DMS114 treated with DMSO at 0.1 percent for 48 hours (cell line): ENCODE measurements around the gene CEP78.
A peak's percentile ranks its signal among the peaks of the same experiment; 100 is the strongest.

ENCODE experiments used
- DNase-seq: peaks from one replicate; lab custom pipeline; 2025; ENCODE audit not compliant: unreplicated experiment; lab: John Stamatoyannopoulos, UW

Gene CEP78

GRCh38 chr9:78286125-78286524 is 50.2 kb downstream of the CEP78 start:
- no peak for DNase-seq

- DNase-seq = no peak
These were observed 51.1 kb downstream of the CEP78 start for GRCh38 chr9:78286946-78287388.

DNA sequence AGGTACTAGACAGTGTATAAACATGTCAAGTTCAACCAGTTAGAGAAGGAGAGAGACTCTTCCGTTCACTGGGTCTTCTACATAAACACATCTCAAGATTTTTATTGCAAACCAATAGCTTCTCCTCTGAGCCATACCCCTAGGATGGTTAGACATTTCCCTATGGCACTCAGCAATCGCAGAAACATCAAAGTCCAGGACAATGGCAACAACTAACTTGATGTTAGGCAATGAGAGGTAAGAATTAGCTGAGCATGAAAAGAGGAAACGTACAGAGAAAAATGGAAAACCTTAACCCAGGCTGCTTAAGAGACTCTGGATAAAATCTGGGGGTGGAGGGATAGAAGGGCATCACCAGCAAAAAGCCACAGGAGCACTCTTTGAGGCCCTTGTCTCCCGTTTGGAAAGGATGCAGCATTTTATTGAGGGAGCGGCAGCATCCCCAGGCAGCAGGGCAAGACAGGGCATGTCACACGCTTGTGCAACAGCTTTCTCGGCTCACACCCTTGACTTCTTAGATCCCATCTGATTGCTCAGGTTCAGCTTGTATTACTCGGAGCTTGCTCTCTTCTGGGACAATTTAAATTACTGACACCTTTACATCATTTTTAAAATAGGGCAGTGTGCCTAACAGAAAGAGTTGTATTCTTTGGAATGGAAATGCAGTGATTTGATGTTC is 52.5 kb downstream of the CEP78 start:
- no peak for DNase-seq

- no peak for DNase-seq
These were observed 53.6 kb downstream of the CEP78 start for GRCh38 chr9:78289474-78289873.

GRCh38 chr9:78291240-78291925 is 55.5 kb downstream of the CEP78 start:
- DNase-seq = no peak

GRCh38 chr9:78292026-78292425 is 56.2 kb downstream of the CEP78 start:
- no peak for DNase-seq

- DNase-seq = no peak
These were observed 57.0 kb downstream of the CEP78 start for GRCh38 chr9:78292716-78293497.

GRCh38 chr9:78294290-78295176 is 58.7 kb downstream of the CEP78 start:
- DNase-seq = no peak

DNA sequence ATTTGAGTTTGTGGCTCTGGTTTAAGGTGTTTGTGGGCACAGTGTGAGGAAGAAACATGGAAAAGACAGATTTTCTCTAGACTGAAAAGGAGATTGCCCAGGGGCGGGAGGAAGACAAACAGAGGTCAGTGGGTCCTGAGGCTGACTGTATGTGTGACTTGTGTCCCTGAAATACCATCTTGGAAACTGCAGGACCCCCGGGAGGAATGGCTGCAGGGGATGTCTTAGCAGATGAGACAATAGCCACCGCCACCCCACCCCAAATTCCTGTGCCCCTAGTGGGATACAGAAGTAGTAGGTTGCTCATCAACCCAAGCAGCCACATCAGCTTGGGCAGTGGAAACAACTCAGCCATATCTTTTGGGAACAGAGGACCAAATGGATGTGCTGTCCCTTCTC is 59.3 kb downstream of the CEP78 start:
- DNase-seq = no peak

DNA sequence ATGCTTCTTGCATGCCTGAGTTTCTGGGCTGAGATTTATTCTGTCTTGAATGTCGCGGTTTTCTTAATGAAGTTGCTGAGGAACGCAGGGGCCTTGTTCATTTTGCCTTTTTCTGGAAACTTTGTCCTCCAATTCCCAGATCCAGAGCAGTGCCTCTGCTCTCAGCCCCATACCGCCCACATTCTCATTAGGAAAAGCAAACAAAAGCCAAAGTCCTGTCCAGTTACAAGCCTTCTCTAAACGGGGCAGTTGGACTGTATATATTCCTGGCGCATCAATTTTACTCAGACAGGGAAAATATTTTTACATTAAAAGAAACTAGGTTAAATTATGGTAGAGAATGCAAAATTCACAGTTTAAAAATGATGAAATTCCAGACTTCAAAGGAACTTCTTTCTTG is 59.9 kb downstream of the CEP78 start:
- DNase-seq = no peak

GRCh38 chr9:78296201-78296892 is 60.5 kb downstream of the CEP78 start:
- DNase-seq = peak; percentile 8

DNA sequence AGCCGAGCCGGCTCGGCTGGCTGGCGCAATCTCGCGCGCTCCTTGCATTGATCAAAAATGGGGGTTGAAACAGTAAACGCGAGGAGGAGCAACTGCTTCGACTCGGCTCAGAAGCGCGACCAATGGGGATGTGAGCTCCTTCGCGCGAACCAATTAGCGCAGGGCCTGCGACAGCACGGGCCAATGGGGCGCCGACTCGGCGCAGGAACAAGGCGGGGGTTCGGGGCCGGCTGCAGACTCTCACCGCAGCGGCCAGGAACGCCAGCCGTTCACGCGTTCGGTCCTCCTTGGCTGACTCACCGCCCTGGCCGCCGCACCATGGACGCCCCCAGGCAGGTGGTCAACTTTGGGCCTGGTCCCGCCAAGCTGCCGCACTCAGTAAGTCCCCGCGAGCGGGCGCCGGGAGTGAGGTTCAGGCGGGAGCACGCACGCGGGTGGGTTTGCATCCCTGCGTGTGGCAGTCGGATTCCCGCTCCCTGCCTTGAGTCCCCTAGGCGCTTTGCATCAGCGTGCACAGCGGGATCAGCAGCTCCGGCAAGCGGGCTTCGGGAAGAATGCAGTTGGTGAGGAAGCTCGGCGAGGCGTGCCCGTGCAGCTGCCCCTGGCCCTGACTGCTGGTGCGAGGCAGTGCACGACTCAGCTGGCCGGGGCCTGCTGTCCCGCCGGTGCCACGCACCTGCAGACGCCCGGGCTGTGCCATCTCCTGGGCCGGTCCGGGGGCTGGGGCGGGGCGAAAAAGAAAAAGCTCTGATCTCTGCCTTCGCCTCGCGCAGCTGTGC is 61.2 kb downstream of the CEP78 start, which contains the start of gene PSAT1:
Gene PSAT1 (plus strand): TSS at position 233 of the 779 bp plus-strand sequence. CDS start 86 bp downstream, at position 319.
- DNase-seq = peak; percentile 71

DNA sequence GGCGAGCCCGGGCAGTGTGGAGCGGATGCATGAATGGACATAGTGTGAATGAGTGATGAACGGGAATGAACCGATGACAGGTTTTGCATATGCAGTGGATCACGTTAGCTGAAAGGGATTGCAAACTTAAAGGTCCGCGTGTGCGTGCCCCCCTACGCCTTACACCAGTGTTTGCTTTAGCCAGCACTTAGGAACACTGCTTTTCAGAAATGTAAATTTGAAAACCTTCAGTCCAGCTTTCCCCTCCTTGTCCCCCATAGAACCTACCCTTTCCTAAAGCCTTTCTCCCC is 61.7 kb downstream of the CEP78 start:
- DNase-seq = no peak

GRCh38 chr9:78298046-78298765 is 62.3 kb downstream of the CEP78 start:
- no peak for DNase-seq

DNA sequence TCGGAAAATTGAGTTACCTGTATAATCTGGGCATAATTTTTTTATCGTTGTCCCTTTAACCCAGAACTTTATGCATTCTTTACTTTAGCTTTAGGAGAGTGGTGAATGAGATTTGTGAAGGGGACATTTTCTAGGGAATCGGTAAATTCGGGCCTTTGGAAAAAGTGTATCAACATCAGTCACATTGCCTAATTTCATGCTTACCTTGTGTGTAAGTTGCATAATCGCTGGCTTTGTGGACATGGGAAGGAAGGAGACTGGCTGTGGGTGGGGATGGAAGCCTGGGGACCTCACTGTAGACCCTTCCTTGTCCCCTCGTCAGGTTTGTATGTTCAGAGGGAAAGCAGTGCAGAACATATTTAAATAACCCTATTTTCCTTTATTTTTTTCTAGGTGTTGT is 64.3 kb downstream of the CEP78 start:
- no peak for DNase-seq

DNA sequence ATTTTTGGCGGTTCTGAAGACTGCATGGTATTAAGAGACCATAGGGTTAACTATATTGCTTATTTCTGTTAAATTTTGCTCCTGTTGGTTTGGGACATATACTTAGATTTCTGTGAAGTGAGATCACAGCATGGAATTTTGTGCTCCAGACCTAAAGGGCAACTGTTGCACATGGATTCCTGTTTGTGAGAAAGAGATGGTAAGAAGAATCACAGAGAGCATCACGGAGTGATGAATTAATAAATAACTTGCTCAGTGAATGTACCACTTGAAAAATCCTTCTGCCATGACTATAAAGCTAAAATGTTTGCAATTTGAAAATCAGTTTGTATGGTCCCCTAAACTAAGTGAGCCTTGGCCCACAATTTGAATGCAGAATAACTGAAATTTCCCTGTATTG is 65.6 kb downstream of the CEP78 start:
- DNase-seq = no peak

DNA sequence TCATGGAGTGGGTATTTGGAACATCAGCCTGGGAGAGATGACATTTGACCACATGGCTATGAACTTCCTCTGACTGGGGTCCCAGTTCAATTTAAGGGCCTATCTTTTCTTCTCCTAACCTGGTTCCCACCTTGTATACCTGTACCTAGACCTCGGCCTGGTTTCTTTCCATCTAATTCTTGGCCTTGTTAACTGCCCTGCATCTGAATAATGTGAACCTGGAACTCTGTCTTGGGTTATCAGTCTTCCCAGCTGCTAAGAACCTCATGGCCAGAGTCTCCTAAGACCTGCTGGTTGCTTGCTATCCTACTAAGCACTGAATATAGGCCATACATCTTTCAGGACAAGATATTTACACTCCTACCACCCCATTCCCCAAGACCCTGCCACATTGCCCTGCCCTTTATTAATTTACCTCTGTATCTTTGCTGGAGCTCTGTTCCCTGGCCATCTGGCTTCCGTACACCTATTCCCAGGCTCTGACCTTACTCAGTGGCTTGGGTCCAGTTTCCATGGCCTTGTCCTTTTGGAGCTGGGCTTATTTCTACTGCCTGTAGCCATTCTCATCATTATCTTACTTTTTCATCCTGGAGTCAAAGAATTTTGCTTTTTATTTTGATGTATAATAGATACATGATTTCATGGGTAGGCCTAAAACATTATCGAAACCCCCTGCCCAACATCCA is 67.6 kb downstream of the CEP78 start:
- no peak for DNase-seq

DNA sequence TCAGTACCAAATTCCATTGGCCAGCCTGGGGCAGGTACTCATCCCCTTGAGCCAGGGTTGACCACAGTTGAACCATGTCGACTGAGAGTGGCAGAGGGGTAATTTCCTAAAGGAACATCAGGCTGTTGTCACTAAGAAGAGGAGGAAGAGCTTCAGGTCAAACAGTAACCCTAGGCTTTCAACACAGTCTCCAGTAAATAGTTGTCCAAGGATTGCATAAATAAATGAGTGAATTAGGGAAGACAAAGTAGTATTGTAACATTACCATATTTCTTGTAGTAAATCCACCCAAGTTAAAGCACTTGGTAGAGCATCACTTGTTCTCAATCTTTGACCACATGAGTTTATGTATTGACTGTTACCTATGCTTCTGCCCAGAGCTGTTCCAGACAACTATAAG is 68.5 kb downstream of the CEP78 start:
- no peak for DNase-seq
